ENCODE measurements around the gene TNP1.

DNA sequence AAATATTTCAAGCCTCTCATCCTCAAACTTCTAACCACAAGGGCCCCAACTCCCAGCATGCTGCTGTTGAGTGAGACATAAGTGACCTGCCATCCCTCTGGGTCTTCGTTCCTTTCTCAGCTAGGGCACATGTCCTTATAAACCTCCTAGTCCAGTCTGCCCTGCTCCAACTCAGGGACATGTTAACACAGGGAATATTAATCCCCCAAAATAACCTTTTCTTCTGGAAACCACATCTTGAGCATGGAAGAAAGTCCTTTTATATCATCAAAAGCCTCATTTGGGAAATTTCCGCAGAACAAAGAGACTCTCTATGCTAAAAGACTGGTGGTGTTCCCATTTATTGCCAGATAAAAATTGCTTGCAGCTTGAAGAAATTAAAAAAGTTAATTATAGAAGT lies 14.4 kb downstream of the TNP1 start:
- TF ChIP-seq EZH2 (IDR thresholded peaks at IDR 0.05; ENCODE audit: borderline replicate concordance, insufficient read depth, low read depth, low read length, poor library complexity, severe bottlenecking): no peak
- TF ChIP-seq, protein P1, sequence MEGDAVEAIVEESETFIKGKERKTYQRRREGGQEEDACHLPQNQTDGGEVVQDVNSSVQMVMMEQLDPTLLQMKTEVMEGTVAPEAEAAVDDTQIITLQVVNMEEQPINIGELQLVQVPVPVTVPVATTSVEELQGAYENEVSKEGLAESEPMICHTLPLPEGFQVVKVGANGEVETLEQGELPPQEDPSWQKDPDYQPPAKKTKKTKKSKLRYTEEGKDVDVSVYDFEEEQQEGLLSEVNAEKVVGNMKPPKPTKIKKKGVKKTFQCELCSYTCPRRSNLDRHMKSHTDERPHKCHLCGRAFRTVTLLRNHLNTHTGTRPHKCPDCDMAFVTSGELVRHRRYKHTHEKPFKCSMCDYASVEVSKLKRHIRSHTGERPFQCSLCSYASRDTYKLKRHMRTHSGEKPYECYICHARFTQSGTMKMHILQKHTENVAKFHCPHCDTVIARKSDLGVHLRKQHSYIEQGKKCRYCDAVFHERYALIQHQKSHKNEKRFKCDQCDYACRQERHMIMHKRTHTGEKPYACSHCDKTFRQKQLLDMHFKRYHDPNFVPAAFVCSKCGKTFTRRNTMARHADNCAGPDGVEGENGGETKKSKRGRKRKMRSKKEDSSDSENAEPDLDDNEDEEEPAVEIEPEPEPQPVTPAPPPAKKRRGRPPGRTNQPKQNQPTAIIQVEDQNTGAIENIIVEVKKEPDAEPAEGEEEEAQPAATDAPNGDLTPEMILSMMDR (IDR thresholded peaks at IDR 0.05): no peak

Measured in B cell (primary cell).